Trophoblast cell (in vitro differentiated cells and primary cell): ENCODE measurements around the gene SSH2.
A peak's percentile ranks its signal among the peaks of the same experiment; 100 is the strongest.

Source experiments
- DNase-seq, 2 donors: peaks; one replicate each; pipeline ENCODE4 v3.0.0-alpha.2; 2016
- H2AFZ ChIP-seq: 2 replicates; pipeline ENCODE4 v1.6.1; 2013; ENCODE audit warnings: low read length, moderate library complexity, mild to moderate bottlenecking; ENCODE audit not compliant: insufficient read depth, poor library complexity
- H2AK5ac ChIP-seq: 2 replicates; pipeline ENCODE4 v1.6.1; 2013; ENCODE audit warnings: mild to moderate bottlenecking, low read length
- H2BK120ac ChIP-seq: 2 replicates; pipeline ENCODE4 v1.6.1; 2013; ENCODE audit warnings: low read length, mild to moderate bottlenecking, moderate library complexity; ENCODE audit not compliant: insufficient read depth, poor library complexity
- H2BK12ac ChIP-seq: 2 replicates; pipeline ENCODE4 v1.6.1; 2013; ENCODE audit warnings: mild to moderate bottlenecking, low read length, moderate library complexity
- H2BK5ac ChIP-seq: 2 replicates; pipeline ENCODE4 v1.6.1; 2013; ENCODE audit warnings: low read length, low read depth, moderate library complexity, mild to moderate bottlenecking; ENCODE audit not compliant: poor library complexity
- H3K14ac ChIP-seq: 2 replicates; pipeline ENCODE4 v1.6.1; 2013; ENCODE audit warnings: mild to moderate bottlenecking, low read length
- H3K18ac ChIP-seq: 2 replicates; pipeline ENCODE4 v1.6.1; 2013; ENCODE audit warnings: mild to moderate bottlenecking, low read length
- H3K23ac ChIP-seq: 2 replicates; pipeline ENCODE4 v1.6.1; 2013; ENCODE audit warnings: low read length
- H3K27ac ChIP-seq: 2 replicates; pipeline ENCODE4 v1.5.1; 2013; ENCODE audit warnings: low read depth, mild to moderate bottlenecking, inconsistent platforms, low read length, moderate library complexity
- H3K27me3 ChIP-seq: 2 replicates; pipeline ENCODE4 v1.6.1; 2013; ENCODE audit warnings: inconsistent platforms, mild to moderate bottlenecking, low read length, moderate library complexity; ENCODE audit not compliant: insufficient read depth
- H3K36me3 ChIP-seq, 2 experiments: 1 replicate in 1 of 2; 2 replicates in 1 of 2; pipeline ENCODE4 v1.6.1; 2013; ENCODE audit warnings: low read length in 2 of 2, mild to moderate bottlenecking in 2 of 2, moderate library complexity in 1 of 2; ENCODE audit not compliant: insufficient read depth in 2 of 2, control insufficient read depth in 1 of 2
- H3K4ac ChIP-seq: 2 replicates; pipeline ENCODE4 v1.6.1; 2013; ENCODE audit warnings: low read depth, mild to moderate bottlenecking, low read length, moderate library complexity
- H3K4me1 ChIP-seq, 2 experiments: 1 replicate in 1 of 2; 2 replicates in 1 of 2; pipeline ENCODE4 v1.6.1; 2013; ENCODE audit warnings: low read length in 2 of 2, mild to moderate bottlenecking in 2 of 2, moderate library complexity in 1 of 2; ENCODE audit not compliant: insufficient read depth in 2 of 2, control insufficient read depth in 1 of 2
- H3K4me2 ChIP-seq: 2 replicates; pipeline ENCODE4 v1.6.1; 2013; ENCODE audit warnings: inconsistent platforms, mild to moderate bottlenecking, low read length, moderate library complexity
- H3K4me3 ChIP-seq: 2 replicates; pipeline ENCODE4 v1.5.1; 2013; ENCODE audit warnings: mild to moderate bottlenecking, low read depth, low read length, inconsistent platforms
- H3K79me1 ChIP-seq: one replicate; pipeline ENCODE4 v1.6.1; 2013; ENCODE audit warnings: low read length
- H3K79me2 ChIP-seq: 2 replicates; pipeline ENCODE4 v1.6.1; 2013; ENCODE audit warnings: low read length, mild to moderate bottlenecking; ENCODE audit not compliant: control insufficient read depth, insufficient read depth, poor library complexity
- H3K9ac ChIP-seq: 2 replicates; pipeline ENCODE4 v1.6.1; 2013; ENCODE audit warnings: mild to moderate bottlenecking, low read length
- H3K9me3 ChIP-seq: 2 replicates; pipeline ENCODE4 v1.6.1; 2013; ENCODE audit warnings: low read depth, mild to moderate bottlenecking, control low read depth, inconsistent platforms, low read length; ENCODE audit not compliant: insufficient read depth
- H4K12ac ChIP-seq: 2 replicates; pipeline ENCODE4 v1.6.1; 2013; ENCODE audit warnings: low read depth, mild to moderate bottlenecking, low read length, moderate library complexity
- H4K8ac ChIP-seq: 2 replicates; pipeline ENCODE4 v1.6.1; 2013; ENCODE audit warnings: low read depth, mild to moderate bottlenecking, low read length, moderate library complexity
- H4K91ac ChIP-seq: one replicate; pipeline ENCODE4 v1.6.1; 2013; ENCODE audit warnings: low read depth, mild to moderate bottlenecking, low read length, moderate library complexity
- WGBS: extraction: QIAGEN DNeasy Blood & Tissue Kit; methylation state at CpG from one replicate; pipeline ENCODE4 v1.1.7; 2013; ENCODE audit warnings: missing lambda C conversion rate; ENCODE audit not compliant: insufficient read length, insufficient coverage; ENCODE audit errors: extremely low coverage; 5-methylcytosine and 5-hydroxymethylcytosine counted together

SSH2 gene

DNA sequence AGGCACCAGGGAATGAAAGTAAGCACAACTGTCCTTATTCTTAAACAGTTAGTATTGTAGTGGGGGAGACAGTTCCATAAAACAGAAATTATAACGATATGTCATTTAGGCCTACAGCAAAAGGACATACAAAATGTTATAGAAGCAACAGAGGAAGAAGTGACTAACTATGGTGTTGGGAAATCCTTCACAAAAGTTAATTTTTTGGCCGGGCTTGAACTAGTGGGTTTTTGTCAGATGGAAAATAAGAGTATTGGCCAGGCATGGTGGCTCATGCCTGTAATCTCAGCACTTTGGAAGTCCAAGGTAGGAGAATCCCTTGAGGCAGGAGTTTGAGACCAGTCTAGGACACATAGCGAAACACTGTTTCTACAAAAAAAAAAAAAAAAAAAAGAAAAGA lies 127.8 kb downstream of the SSH2 start:
- H2AK5ac ChIP-seq = no peak overlapping the region
- no peaks in the 10 kb centered on the region for H3K36me3 ChIP-seq
- H4K12ac ChIP-seq = no peak overlapping the region
- no peak overlapping the region for H4K91ac ChIP-seq
- H3K4me1 ChIP-seq = peaks cover 0 to 3% of the 10 kb centered on the region in 2 experiments
- H2BK12ac ChIP-seq = no peak overlapping the region
- H3K9ac ChIP-seq = no peak overlapping the region
- no peaks in the 10 kb centered on the region for H3K79me2 ChIP-seq
- no peak overlapping the region for H3K4me2 ChIP-seq
- H3K79me1 ChIP-seq = no peaks in the 10 kb centered on the region
- H3K23ac ChIP-seq = no peak overlapping the region
- no peak overlapping the region for H3K27ac ChIP-seq
- H3K9me3 ChIP-seq = no peaks in the 10 kb centered on the region
- DNase-seq = no peak
- no peak overlapping the region for H2BK120ac ChIP-seq
- H3K14ac ChIP-seq = no peak overlapping the region
- no peak overlapping the region for H2AFZ ChIP-seq
- H4K8ac ChIP-seq = no peak overlapping the region
- H3K27me3 ChIP-seq = no peaks in the 10 kb centered on the region
- WGBS = no CpG with 5 or more reads among the region's 3 CpGs
- H3K4ac ChIP-seq = no peak overlapping the region
- H2BK5ac ChIP-seq = no peak overlapping the region
- H3K18ac ChIP-seq = no peak overlapping the region
- H3K4me3 ChIP-seq = no peak overlapping the region

- DNase-seq = no peak
- peaks cover 0 to 3% of the 10 kb centered on the region in 2 experiments for H3K4me1 ChIP-seq
Observed at GRCh38 chr17:29800457-29800856, 129.6 kb downstream of the SSH2 start.

DNA sequence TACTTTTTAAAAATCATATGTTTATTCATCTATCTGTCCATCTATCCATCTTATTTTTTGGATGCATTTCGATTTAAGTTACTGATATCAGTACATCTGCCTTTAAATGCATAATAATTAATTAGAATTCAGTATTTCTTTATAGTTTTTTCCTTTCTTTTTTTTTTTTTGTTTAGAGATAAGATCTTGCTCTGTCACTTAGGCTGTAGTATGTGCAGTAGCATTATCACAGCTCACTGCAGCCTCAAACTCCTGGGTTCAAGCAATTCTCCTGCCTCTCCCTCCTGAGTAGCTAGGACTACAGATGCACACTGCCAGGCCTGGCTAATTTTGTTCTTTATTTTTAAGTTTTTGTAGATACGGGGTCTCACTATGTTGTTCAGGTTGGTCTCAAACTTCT lies 133.4 kb downstream of the SSH2 start:
- H3K79me1 ChIP-seq = no peaks in the 10 kb centered on the region
- H2AFZ ChIP-seq = no peak overlapping the region
- no peaks in the 10 kb centered on the region for H3K27me3 ChIP-seq
- no peak for DNase-seq
- no peak overlapping the region for H4K12ac ChIP-seq
- no peaks in the 10 kb centered on the region for H3K9me3 ChIP-seq
- H3K4me3 ChIP-seq = no peak overlapping the region
- H3K18ac ChIP-seq = no peak overlapping the region
- no peaks in the 10 kb centered on the region for H3K79me2 ChIP-seq
- H2AK5ac ChIP-seq = no peak overlapping the region
- no peak overlapping the region for H3K4ac ChIP-seq
- no peak overlapping the region for H3K4me2 ChIP-seq
- no peak overlapping the region for H2BK5ac ChIP-seq
- H3K4me1 ChIP-seq = no peaks in the 10 kb centered on the region
- H2BK120ac ChIP-seq = no peak overlapping the region
- no peak overlapping the region for H3K27ac ChIP-seq
- no peak overlapping the region for H3K14ac ChIP-seq
- no peak overlapping the region for H4K91ac ChIP-seq
- H3K9ac ChIP-seq = no peak overlapping the region
- no CpG with 5 or more reads among the region's 2 CpGs for WGBS
- no peak overlapping the region for H3K23ac ChIP-seq
- H3K36me3 ChIP-seq = peaks cover 0 to 2% of the 10 kb centered on the region in 2 experiments
- H2BK12ac ChIP-seq = no peak overlapping the region
- H4K8ac ChIP-seq = no peak overlapping the region

More at GRCh38 chr17:29800457-29800856, 129.6 kb downstream of the SSH2 start:
- Histone ChIP-seq H4K12ac (no peak overlapping the region), H3K9me3 (no peaks in the 10 kb centered on the region), H3K4me2 (no peak overlapping the region), H3K18ac (no peak overlapping the region), H3K27ac (no peak overlapping the region), H3K4me3 (no peak overlapping the region), H4K91ac (no peak overlapping the region), H2AFZ (no peak overlapping the region), H3K36me3 (no peaks in the 10 kb centered on the region), H3K79me2 (no peaks in the 10 kb centered on the region), H3K23ac (no peak overlapping the region), H2BK5ac (no peak overlapping the region), H3K79me1 (no peaks in the 10 kb centered on the region), H4K8ac (no peak overlapping the region), H3K4ac (no peak overlapping the region), H3K9ac (no peak overlapping the region), H3K14ac (no peak overlapping the region), H2BK120ac (no peak overlapping the region), H2BK12ac (no peak overlapping the region), H3K27me3 (no peaks in the 10 kb centered on the region), H2AK5ac (no peak overlapping the region)
- WGBS = no CpG with 5 or more reads among the region's 1 CpG

GRCh38 chr17:29793501-29793900 lies 136.5 kb downstream of the SSH2 start:
- Histone ChIP-seq H4K8ac (no peak overlapping the region), H3K4ac (no peak overlapping the region), H3K4me3 (no peak overlapping the region), H3K23ac (no peak overlapping the region), H3K27me3 (no peaks in the 10 kb centered on the region), H4K91ac (no peak overlapping the region), H4K12ac (no peak overlapping the region), H3K14ac (no peak overlapping the region), H3K27ac (no peak overlapping the region), H2BK120ac (no peak overlapping the region), H3K9ac (no peak overlapping the region), H3K4me1 (no peaks in the 10 kb centered on the region), H2AK5ac (no peak overlapping the region), H3K18ac (no peak overlapping the region), H3K79me1 (no peaks in the 10 kb centered on the region), H2BK5ac (no peak overlapping the region), H3K36me3 (peaks cover 0 to 4% of the 10 kb centered on the region in 2 experiments), H2BK12ac (no peak overlapping the region), H3K4me2 (no peak overlapping the region), H3K9me3 (no peaks in the 10 kb centered on the region), H3K79me2 (no peaks in the 10 kb centered on the region), H2AFZ (no peak overlapping the region)
- WGBS = no CpG with 5 or more reads among the region's 5 CpGs
- peak; percentile 91 to 96 for DNase-seq
